Glomerular endothelial cell (primary cell): ENCODE data around the gene HOMEZ. TPM values are rescaled to one million over a fixed set of nuclear protein-coding genes. Genes with fewer than 3 reads are reported as not detected.
"Not testable (repeated sequence)": the region's sequence is repeated elsewhere in the genome, so short reads cannot be mapped to it uniquely, and the experiment has no call there.

ENCODE experiments used
- DNase-seq: peaks from one replicate; pipeline ENCODE4 v3.0.0-alpha.2; 2011; ENCODE audit warnings: low read depth, low spot score; ENCODE audit errors: extremely low read depth
- total RNA-seq: library from RNA; depleted of rRNA; stranded (reverse); fragments of >200 nt; gene quantifications from 2 replicates; pipeline ENCODE4 v1.2.3, GENCODE V29; 2015

Gene HOMEZ
- total RNA-seq, 1 donor from 2014 or later, result 14.6 TPM

- no peak for DNase-seq
Observed at GRCh38 chr14:23285530-23286019, 357 bp downstream of the HOMEZ start.

- DNase-seq, result no peak
Observed at GRCh38 chr14:23284654-23285529, 1.0 kb downstream of the HOMEZ start.

- DNase-seq, result no peak
Observed at GRCh38 chr14:23281247-23281646, 4.7 kb downstream of the HOMEZ start.

GRCh38 chr14:23277928-23278327 is 8.0 kb downstream of the HOMEZ start:
- DNase-seq, result not testable (repeated sequence)

GRCh38 chr14:23277189-23277588 is 8.7 kb downstream of the HOMEZ start:
- DNase-seq, result no peak

- DNase-seq, result no peak
Observed at GRCh38 chr14:23275412-23275811, 10.5 kb downstream of the HOMEZ start.

- DNase-seq, result no peak
Observed at GRCh38 chr14:23269193-23269592, 16.7 kb downstream of the HOMEZ start.

GRCh38 chr14:23260849-23261248 is 25.1 kb downstream of the HOMEZ start:
- DNase-seq, result not testable (repeated sequence)

- no peak for DNase-seq
Observed at GRCh38 chr14:23259426-23259825, 26.5 kb downstream of the HOMEZ start.

GRCh38 chr14:23258256-23258655 is 27.7 kb downstream of the HOMEZ start:
- DNase-seq, result no peak

- no peak for DNase-seq
Observed at GRCh38 chr14:23252420-23253333, 33.3 kb downstream of the HOMEZ start.

GRCh38 chr14:23252006-23252405 is 33.9 kb downstream of the HOMEZ start:
- no peak for DNase-seq

GRCh38 chr14:23249824-23250223 is 36.1 kb downstream of the HOMEZ start:
- no peak for DNase-seq

GRCh38 chr14:23248601-23249000 is 37.3 kb downstream of the HOMEZ start:
- no peak for DNase-seq

GRCh38 chr14:23245282-23245681 is 40.6 kb downstream of the HOMEZ start:
- DNase-seq, result no peak

- no peak for DNase-seq
Observed at GRCh38 chr14:23243066-23243465, 42.9 kb downstream of the HOMEZ start.

GRCh38 chr14:23242076-23242475 is 43.9 kb downstream of the HOMEZ start:
- no peak for DNase-seq

- DNase-seq, result not testable (repeated sequence)
Observed at GRCh38 chr14:23241061-23241715, 44.7 kb downstream of the HOMEZ start.

GRCh38 chr14:23240661-23241060 is 45.3 kb downstream of the HOMEZ start:
- no peak for DNase-seq

- DNase-seq, result peak; percentile 3
Observed at GRCh38 chr14:23237772-23238594, 47.9 kb downstream of the HOMEZ start, which contains the start of gene RNF212B. Gene RNF212B (plus strand): TSS chr14:23237936. CDS start chr14:23240346, 2,410 bp downstream.
